Kidney glomerular epithelial cell (primary cell): ENCODE results near the gene CATSPERD.

ENCODE experiments used
- DNase-seq: peaks from one replicate; lab custom pipeline; 2025; lab: John Stamatoyannopoulos, UW

Gene CATSPERD

GRCh38 chr19:5784581-5785147 is 64.2 kb downstream of the CATSPERD start, which contains the start of gene PRR22:
PRR22 (minus strand) TSS chr19:5784746; CDS start chr19:5784660, 86 bp downstream.
- no peak for DNase-seq

GRCh38 chr19:5785423-5785822 is 65.0 kb downstream of the CATSPERD start:
- no peak for DNase-seq

GRCh38 chr19:5786593-5787408 is 66.4 kb downstream of the CATSPERD start:
- no peak for DNase-seq

- no peak for DNase-seq
Measured at GRCh38 chr19:5787409-5788182, 67.2 kb downstream of the CATSPERD start.

DNA sequence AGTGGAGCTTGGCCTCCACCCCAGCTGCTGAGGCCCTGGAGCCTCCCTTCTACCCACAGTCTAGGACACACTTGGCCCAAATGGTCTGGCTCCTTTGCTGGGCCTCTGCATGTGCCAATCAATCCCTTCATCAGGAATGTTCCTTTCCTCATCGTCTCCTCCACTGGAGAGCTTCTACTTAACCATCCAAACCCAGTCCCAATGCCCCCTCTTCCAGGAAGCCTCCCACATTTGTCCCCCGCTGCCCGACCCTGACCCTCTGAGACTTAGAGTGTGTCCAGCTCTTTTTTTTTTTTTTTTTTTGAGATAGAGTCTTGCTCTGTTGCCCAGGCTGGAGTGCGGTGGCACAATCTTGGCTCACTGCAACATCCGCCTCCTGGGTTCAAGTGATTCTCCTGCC is 68.0 kb downstream of the CATSPERD start:
- DNase-seq: no peak

DNA sequence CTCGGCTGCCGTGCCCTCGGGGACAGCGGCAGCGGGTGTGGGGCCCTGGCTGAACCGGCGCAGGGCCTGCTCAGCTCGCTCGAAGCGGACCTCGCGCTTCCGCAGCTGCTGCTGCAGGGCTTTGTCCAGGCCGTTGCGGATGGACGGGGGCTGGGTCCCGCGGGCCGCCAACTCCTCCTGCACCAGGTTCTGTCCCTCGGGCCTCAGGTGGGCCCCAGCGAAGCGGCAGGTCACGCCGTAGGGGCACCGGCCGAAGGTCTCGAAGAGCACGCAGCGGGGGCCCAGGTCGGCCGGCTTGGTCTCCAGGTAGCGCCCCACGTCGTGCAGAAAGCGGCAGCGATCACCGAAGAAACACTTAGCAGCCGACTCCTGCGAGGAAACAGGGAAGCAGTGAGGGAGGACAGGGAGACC is 68.9 kb downstream of the CATSPERD start:
- no peak for DNase-seq

DNA sequence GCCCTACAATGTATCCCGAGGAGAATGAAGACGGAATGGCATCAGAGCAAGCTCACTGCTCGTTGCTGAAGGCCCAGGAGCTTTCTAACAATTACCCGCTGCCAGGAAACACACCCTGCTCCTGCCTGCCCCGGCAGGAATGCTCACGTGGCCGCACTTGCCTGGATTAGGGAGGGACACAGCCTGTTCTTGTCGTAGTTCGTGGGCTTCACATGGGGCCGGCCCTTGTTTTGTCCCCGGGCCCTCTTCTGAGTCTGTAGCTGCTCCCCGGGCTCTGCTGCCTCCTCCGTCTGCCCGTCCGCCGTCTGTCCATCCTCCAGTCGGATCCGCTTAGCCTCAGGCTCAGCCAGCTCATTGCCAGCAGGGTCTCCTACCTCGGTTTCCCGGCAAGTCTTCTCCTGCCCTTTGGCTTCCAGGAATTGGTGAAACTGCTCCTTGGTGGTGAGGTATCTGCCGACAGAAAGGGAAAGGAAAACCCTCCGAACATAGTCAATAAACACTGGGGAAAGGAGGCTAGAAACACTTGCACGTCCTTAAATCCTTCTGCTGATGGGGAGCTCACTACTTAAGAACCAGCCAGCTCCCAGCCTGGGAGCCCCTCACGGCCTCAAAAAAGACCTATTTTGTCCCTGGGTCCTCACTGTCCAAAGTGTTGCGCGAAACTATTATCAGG is 69.6 kb downstream of the CATSPERD start:
- no peak for DNase-seq

DNA sequence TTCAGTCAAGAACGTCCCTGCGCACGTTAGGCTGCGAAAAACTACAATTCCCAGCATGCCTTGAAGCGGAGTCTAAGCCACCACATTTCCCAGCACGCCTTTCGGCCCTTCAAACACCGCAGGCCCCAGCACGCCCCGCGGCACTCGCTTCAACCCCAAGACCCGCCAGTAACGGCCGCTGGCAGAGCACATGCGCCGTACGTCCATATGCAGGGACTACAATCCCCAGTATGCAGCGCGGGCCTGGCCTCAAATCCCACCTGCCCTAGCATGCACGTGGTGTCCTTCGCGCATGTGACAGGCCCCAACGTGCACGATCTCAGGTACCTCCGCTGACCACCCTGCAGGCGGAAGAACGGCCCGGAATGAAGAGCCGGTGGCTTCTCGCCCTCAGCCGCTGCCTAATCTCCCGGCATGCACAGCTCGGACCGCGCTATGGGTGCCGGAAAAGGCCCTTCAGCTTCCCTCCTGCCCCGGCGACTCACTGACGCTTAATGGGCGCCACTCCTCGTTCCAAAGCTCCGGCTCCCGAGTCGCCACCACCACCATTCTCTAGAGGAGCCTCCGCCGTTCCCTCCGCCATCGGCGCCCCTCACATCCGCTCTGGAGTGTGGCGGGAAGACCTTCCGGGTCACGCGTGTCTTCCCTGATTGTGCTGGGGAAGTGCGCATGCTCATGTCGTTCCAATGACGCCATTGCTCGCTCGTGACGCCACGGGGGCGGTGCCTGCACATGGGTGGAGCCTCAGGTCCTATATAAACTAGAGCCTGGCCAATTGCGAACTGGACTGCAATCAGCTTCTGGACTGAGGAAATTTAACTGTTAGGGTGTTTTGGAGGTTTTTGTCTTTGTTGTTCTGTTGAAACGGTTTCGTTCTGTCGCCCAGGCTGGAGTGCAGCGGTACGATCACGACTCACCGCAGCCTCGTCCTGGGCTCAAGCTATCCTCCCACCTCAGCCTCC is 70.4 kb downstream of the CATSPERD start, which contains the start of gene DUS3L:
Gene DUS3L, minus strand, starts transcription at position 605 of the 962 bp plus-strand sequence. Its CDS starts 22 bp downstream, at position 583.
- peak; percentile 96 for DNase-seq

DNA sequence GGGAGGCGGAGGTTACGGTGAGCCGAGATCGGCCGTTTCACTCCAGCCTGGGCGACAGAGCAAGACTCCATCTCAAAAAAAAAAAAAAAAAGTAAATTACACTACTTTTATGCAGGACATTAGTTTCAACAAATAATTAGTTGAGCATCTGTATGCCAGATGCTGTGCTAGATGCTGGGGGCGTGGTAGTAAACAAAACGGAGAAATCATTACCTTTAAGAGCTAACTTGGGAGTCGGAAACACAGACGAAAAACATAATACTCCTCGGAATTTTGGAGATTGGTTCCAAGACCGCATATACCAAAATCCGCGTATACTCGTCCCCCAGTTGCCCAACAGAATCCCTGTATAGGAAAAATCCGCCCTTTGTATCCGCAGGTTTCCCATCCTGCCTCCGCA is 71.8 kb downstream of the CATSPERD start:
- DNase-seq: no peak

DNA sequence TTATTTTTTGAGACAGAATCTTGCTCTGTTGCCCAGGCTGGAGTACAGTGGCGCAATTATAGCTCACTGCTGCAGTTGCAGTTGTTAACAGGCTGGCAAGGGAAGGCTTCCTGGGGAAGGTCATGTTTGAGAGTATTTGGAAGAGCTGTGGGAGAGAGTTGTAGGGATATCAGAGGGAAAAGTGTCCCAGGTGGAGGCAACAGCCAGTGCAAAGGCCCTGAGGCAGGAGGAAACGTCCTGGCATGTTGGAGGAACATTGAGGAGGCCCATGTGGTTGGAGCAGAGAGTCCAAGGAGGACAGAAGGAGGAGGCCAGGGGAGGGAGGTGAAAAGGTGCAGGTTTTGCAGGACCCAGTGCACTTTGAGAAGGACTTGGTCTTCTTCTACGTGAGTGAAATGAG is 72.8 kb downstream of the CATSPERD start:
- DNase-seq: no peak

GRCh38 chr19:5795382-5795919 is 75.0 kb downstream of the CATSPERD start:
- no peak for DNase-seq

DNA sequence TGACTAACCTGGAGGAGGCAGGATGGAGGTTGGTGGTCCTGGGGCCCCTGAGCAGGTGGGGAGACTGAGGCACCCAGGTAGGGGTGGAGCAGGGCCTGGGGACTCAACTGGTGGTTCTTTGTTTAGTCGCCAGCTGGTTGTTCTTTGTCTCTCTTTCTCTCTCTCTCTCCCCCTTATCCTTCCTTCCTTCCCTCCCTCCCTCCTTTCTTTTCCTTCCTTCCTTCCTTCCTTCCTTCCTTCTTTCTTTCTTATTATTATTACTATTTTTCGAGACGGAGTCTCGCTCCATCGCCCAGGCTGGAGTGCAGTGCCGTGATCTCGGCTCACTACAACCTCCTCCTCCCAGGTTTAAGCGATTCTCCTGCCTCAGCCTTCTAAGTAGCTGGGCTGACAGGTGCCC is 77.8 kb downstream of the CATSPERD start:
- no peak for DNase-seq

- DNase-seq: no peak
Measured at GRCh38 chr19:5799247-5800241, 79.1 kb downstream of the CATSPERD start.

GRCh38 chr19:5800361-5801270 is 80.2 kb downstream of the CATSPERD start:
- no peak for DNase-seq

- DNase-seq: no peak
Measured at GRCh38 chr19:5801796-5802619, 81.6 kb downstream of the CATSPERD start.

DNA sequence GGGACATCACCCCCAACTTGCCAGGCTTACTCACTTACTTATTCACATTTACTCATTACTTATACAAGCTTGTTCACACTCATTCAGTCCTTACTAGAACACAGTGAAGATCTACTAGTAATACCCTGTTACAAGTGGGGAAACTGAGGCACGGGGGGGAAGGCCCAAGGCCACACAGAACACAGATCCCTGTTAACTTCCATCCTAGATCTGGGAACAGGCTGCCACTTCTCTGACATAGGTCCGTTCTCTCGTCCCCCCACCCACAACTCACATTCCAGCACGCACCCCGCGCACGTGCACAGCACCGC is 83.0 kb downstream of the CATSPERD start:
- no peak for DNase-seq

DNA sequence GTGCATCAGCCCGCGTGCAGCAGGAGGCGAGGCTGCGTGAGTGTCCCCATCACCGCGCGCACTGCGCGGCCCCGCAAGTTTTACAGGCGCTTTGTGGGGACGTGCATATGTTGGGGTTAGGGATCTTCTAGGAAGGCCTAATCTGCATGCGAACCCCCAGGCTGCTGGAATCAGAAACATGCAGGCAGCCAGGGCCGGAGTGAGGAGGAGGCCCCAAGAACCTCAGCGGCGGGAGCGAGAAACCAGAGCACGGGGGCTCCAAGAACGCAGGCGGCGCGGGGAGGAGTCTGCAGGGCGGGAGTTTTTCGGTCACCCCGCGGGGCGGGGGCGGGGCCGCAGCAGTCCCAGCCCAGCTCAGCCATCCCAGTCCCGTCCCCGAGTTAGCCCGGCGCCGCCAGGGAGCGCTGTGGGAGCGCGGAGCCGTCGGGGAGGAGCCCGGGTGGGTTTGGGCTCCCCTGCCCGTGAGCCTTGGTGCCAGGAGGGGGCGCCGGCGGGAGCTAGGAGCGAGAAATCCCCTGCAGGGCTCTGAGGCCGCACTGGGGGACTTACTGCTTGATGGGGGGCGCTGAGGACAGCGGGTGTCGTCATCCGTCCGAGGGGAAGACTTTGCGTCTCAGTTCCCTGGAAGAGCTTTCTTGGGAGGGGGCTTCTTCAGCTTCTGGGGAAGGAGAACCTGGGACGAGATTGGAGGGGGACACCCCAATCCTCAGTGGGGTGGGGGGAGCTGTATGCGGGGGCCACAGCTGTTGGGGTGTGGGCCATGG is 83.5 kb downstream of the CATSPERD start:
- DNase-seq: peak; percentile 83
